Measurements from ENCODE around the gene ZNF398.

Gene ZNF398

GRCh38 chr7:149196151-149196704, 49.0 kb downstream of the ZNF398 start:
- H3K4me3 ChIP-seq (ENCODE audit: low read length): peak overlapping the region; percentile 88
- TF ChIP-seq ZNF274 (IDR thresholded peaks at IDR 0.05; ENCODE audit: low read depth, low read length): no peak

- peak overlapping the region; percentile 88 for H3K4me3 ChIP-seq (ENCODE audit: low read length)
- no peak for TF ChIP-seq ZNF274 (IDR thresholded peaks at IDR 0.05; ENCODE audit: low read depth, low read length)
These were observed 49.5 kb downstream of the ZNF398 start for GRCh38 chr7:149196705-149197171.

GRCh38 chr7:149197675-149198074, 50.4 kb downstream of the ZNF398 start:
- H3K4me3 ChIP-seq (ENCODE audit: low read length): no peak overlapping the region
- no peak for TF ChIP-seq ZNF274 (IDR thresholded peaks at IDR 0.05; ENCODE audit: low read depth, low read length)

GRCh38 chr7:149198161-149198816, 51.0 kb downstream of the ZNF398 start:
- H3K4me3 ChIP-seq (ENCODE audit: low read length): no peak overlapping the region
- no peak for TF ChIP-seq ZNF274 (IDR thresholded peaks at IDR 0.05; ENCODE audit: low read depth, low read length)

GRCh38 chr7:149199234-149199995, 52.2 kb downstream of the ZNF398 start:
- H3K4me3 ChIP-seq (ENCODE audit: low read length): no peak overlapping the region
- no peak for TF ChIP-seq ZNF274 (IDR thresholded peaks at IDR 0.05; ENCODE audit: low read depth, low read length)

GRCh38 chr7:149202831-149203231, 55.6 kb downstream of the ZNF398 start:
- H3K4me3 ChIP-seq (ENCODE audit: low read length): no peak overlapping the region
- TF ChIP-seq ZNF274 (IDR thresholded peaks at IDR 0.05; ENCODE audit: low read depth, low read length): no peak

GRCh38 chr7:149205690-149206381, 58.6 kb downstream of the ZNF398 start:
- TF ChIP-seq ZNF274 (IDR thresholded peaks at IDR 0.05; ENCODE audit: low read depth, low read length): no peak
- H3K4me3 ChIP-seq (ENCODE audit: low read length): no peak overlapping the region

GRCh38 chr7:149207324-149208035, 60.2 kb downstream of the ZNF398 start:
- TF ChIP-seq ZNF274 (IDR thresholded peaks at IDR 0.05; ENCODE audit: low read depth, low read length): no peak

GRCh38 chr7:149209518-149210269, 62.4 kb downstream of the ZNF398 start:
- TF ChIP-seq ZNF274 (IDR thresholded peaks at IDR 0.05; ENCODE audit: low read depth, low read length): no peak

More at GRCh38 chr7:149207324-149208035, 60.2 kb downstream of the ZNF398 start:
- H3K4me3 ChIP-seq (ENCODE audit: low read length): no peak overlapping the region

GRCh38 chr7:149210551-149210950, 63.3 kb downstream of the ZNF398 start:
- TF ChIP-seq ZNF274 (IDR thresholded peaks at IDR 0.05; ENCODE audit: low read depth, low read length): no peak
- H3K4me3 ChIP-seq (ENCODE audit: low read length): no peak overlapping the region

More at GRCh38 chr7:149209518-149210269, 62.4 kb downstream of the ZNF398 start:
- no peak overlapping the region for H3K4me3 ChIP-seq (ENCODE audit: low read length)

GRCh38 chr7:149214020-149214720, 66.9 kb downstream of the ZNF398 start:
- H3K4me3 ChIP-seq (ENCODE audit: low read length): no peak overlapping the region

GRCh38 chr7:149216402-149216801, 69.1 kb downstream of the ZNF398 start:
- no peak for TF ChIP-seq ZNF274 (IDR thresholded peaks at IDR 0.05; ENCODE audit: low read depth, low read length)
- no peak overlapping the region for H3K4me3 ChIP-seq (ENCODE audit: low read length)

More at GRCh38 chr7:149214020-149214720, 66.9 kb downstream of the ZNF398 start:
- TF ChIP-seq ZNF274 (IDR thresholded peaks at IDR 0.05; ENCODE audit: low read depth, low read length): no peak

All from GM08714 (cell line).